Hepatocyte (in vitro differentiated cells): ENCODE data around the gene HOXB6. TPM values are rescaled to one million over a fixed set of nuclear protein-coding genes. Genes with fewer than 3 reads are reported as not detected.
A peak's percentile ranks its signal among the peaks of the same experiment; 100 is the strongest.

Experiments
- DNase-seq: peaks from one replicate; pipeline ENCODE4 v3.0.0-alpha.2; 2016; ENCODE audit warnings: low spot score
- H2AFZ ChIP-seq: fragments of 200-600 bp; sonication (generic); 2 replicates; pipeline ENCODE4 v1.6.0; 2016; ENCODE audit warnings: antibody characterized with exemption, mild to moderate bottlenecking
- H3K27ac ChIP-seq: fragments of 200-600 bp; sonication (generic); 2 replicates; pipeline ENCODE4 v1.5.1; 2016; ENCODE audit warnings: mild to moderate bottlenecking
- H3K27me3 ChIP-seq: fragments of 200-600 bp; sonication (generic); 2 replicates; pipeline ENCODE4 v1.6.1; 2016
- H3K36me3 ChIP-seq: fragments of 200-600 bp; sonication (generic); replicated peaks from 2 replicates; pipeline ENCODE4 v1.5.1; 2016; ENCODE audit warnings: low read depth; ENCODE audit not compliant: insufficient read depth
- H3K4me1 ChIP-seq: fragments of 200-600 bp; sonication (generic); 2 replicates; pipeline ENCODE4 v1.5.1; 2016; ENCODE audit warnings: mild to moderate bottlenecking, moderate library complexity; ENCODE audit not compliant: insufficient read depth
- H3K4me2 ChIP-seq: fragments of 200-600 bp; sonication (generic); 2 replicates; pipeline ENCODE4 v1.6.0; 2016
- H3K4me3 ChIP-seq: fragments of 200-600 bp; sonication (generic); 2 replicates; pipeline ENCODE4 v1.5.1; 2016; ENCODE audit warnings: mild to moderate bottlenecking
- H3K79me2 ChIP-seq: fragments of 200-600 bp; sonication (generic); 2 replicates; pipeline ENCODE4 v1.6.0; 2017; ENCODE audit warnings: mild to moderate bottlenecking
- H3K9me2 ChIP-seq: fragments of 200-600 bp; sonication (generic); replicated peaks from 2 replicates; pipeline ENCODE4 v1.6.0; 2017; ENCODE audit warnings: mild to moderate bottlenecking; ENCODE audit not compliant: insufficient read depth
- H3K9me3 ChIP-seq: fragments of 200-600 bp; sonication (generic); 2 replicates; pipeline ENCODE4 v1.5.1; 2016; ENCODE audit warnings: low read depth, mild to moderate bottlenecking
- H4K20me1 ChIP-seq: fragments of 200-600 bp; sonication (generic); 2 replicates; pipeline ENCODE4 v1.6.0; 2016; ENCODE audit warnings: mild to moderate bottlenecking; ENCODE audit not compliant: insufficient read depth, poor library complexity, severe bottlenecking
- EZH2 ChIP-seq: fragments of 200-600 bp; sonication (generic); IDR thresholded peaks from 2 replicates; pipeline ENCODE4 v1.6.1; 2016; ENCODE audit warnings: antibody characterized with exemption, mild to moderate bottlenecking, borderline replicate concordance
- EZH2phosphoT487 ChIP-seq: fragments of 200-600 bp; sonication (generic); IDR thresholded peaks from one replicate; pipeline ENCODE4 v1.6.1; 2018; ENCODE audit warnings: antibody characterized with exemption, mild to moderate bottlenecking, low read depth, moderate library complexity; ENCODE audit not compliant: unreplicated experiment, severe bottlenecking
- WGBS: methylation state at CpG from one replicate; pipeline ENCODE4 v1.1.6; 2016; ENCODE audit warnings: low lambda C conversion rate; ENCODE audit errors: missing lambda C conversion rate; 5-methylcytosine and 5-hydroxymethylcytosine counted together
- polyA plus RNA-seq: library from polyadenylated mRNA; unstranded; fragments of >200 nt; fragmentation: Nextera tagmentation; extraction: Ambion mirVana; gene quantifications from 2 replicates; pipeline ENCODE4 v1.2.1, GENCODE V29; 2016
- total RNA-seq: library from RNA; depleted of rRNA; stranded (reverse); fragments of >200 nt; gene quantifications from 2 replicates; pipeline ENCODE4 v1.2.3, GENCODE V29; 2014
- TF ChIP-seq, protein P1 (sequence below): fragments of 200-600 bp; sonication (generic); IDR thresholded peaks from 2 replicates; pipeline ENCODE4 v1.5.1; 2016; ENCODE audit warnings: antibody characterized with exemption, mild to moderate bottlenecking; ENCODE audit not compliant: poor library complexity

HOXB6 gene
- total and polyA plus RNA-seq, 2 experiments from 2014 or later: 4.8 to 7.7 TPM

DNA sequence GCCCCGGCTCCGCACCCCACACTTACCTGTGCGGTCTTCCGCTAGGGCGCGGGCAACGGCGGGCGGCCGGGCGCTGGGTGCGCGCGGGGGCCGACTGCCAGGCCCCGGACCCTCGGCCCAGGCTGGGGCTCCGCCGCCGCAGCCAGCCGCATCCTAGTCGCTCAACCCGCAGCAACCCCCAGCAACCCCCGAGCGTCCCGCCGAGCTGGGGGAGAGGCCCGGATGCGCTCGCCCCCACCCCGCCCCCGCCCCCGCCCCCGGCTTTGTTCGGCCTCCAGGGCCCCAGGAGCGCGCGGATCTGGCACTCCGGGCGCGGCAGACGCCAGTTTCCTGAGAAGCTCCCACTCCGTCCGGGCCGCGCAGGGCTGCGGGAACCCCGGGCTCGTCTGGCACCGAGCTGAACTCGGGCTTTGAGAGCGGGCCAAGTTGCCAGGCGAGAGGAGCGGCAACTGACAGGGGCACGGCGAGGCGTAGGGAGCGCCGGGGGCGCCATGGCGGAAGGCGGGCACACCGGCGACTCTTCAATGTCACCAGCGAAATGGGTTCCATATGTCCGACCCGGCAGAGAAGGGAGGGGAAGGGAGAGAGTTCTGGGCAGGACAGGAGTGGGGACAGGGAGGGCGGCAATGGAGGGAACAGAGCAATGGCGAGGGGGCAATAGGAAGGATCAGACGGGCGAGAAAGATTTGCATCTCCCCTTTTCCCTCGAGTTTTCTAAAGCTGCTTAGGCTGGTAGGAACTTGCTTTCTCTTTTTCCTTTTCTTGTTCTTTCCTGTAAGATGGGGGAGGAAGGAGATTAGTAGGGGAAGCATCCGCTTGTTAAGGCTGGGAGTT is 40.4 kb downstream of the HOXB6 start:
- Histone ChIP-seq H3K9me2 (no peaks in the 10 kb centered on the region), H4K20me1 (no peaks in the 10 kb centered on the region), H3K9me3 (no peaks in the 10 kb centered on the region), H3K27ac (peak overlapping the region; percentile 37), H3K36me3 (no peaks in the 10 kb centered on the region), H3K4me1 (peaks cover 24% of the 10 kb centered on the region), H3K79me2 (peaks cover 33% of the 10 kb centered on the region), H2AFZ (no peak overlapping the region), H3K4me3 (peak overlapping the region; percentile 7), H3K27me3 (peaks cover 93% of the 10 kb centered on the region), H3K4me2 (peak overlapping the region; percentile 82)
- DNase-seq: no peak
- 12% methylated on average over 49 of the region's 73 CpGs for WGBS
- TF ChIP-seq EZH2 (peak; percentile 72), EZH2phosphoT487 (no peak)
- TF ChIP-seq, protein P1, sequence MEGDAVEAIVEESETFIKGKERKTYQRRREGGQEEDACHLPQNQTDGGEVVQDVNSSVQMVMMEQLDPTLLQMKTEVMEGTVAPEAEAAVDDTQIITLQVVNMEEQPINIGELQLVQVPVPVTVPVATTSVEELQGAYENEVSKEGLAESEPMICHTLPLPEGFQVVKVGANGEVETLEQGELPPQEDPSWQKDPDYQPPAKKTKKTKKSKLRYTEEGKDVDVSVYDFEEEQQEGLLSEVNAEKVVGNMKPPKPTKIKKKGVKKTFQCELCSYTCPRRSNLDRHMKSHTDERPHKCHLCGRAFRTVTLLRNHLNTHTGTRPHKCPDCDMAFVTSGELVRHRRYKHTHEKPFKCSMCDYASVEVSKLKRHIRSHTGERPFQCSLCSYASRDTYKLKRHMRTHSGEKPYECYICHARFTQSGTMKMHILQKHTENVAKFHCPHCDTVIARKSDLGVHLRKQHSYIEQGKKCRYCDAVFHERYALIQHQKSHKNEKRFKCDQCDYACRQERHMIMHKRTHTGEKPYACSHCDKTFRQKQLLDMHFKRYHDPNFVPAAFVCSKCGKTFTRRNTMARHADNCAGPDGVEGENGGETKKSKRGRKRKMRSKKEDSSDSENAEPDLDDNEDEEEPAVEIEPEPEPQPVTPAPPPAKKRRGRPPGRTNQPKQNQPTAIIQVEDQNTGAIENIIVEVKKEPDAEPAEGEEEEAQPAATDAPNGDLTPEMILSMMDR: no peak

DNA sequence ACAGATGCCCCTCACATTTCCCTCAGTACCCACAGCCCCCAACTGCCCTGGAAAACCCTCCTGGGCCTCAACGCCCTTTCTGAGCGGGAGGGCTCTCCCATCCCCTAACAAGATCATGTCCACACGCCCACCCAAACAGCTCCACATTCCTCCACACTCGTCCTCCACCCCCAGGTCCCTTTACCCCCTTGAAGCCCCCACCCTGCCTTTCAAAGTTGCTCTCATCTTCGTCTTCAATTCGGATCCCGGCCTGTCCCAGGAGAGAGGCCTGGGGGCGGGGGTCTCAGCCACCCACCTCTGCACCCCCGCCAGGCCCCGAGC is 41.0 kb downstream of the HOXB6 start:
- H3K36me3 ChIP-seq: no peaks in the 10 kb centered on the region
- peak overlapping the region; percentile 82 for H3K4me2 ChIP-seq
- H3K9me3 ChIP-seq: no peaks in the 10 kb centered on the region
- peak overlapping the region; percentile 7 for H3K4me3 ChIP-seq
- peaks cover 92% of the 10 kb centered on the region for H3K27me3 ChIP-seq
- no peak overlapping the region for H2AFZ ChIP-seq
- no peaks in the 10 kb centered on the region for H4K20me1 ChIP-seq
- H3K4me1 ChIP-seq: peaks cover 27% of the 10 kb centered on the region
- WGBS: 7% methylated on average over 7 of the region's 10 CpGs
- TF ChIP-seq EZH2 (no peak), EZH2phosphoT487 (peak; percentile 5)
- H3K9me2 ChIP-seq: no peaks in the 10 kb centered on the region
- H3K27ac ChIP-seq: peak overlapping the region; percentile 34
- DNase-seq: no peak
- peaks cover 33% of the 10 kb centered on the region for H3K79me2 ChIP-seq

DNA sequence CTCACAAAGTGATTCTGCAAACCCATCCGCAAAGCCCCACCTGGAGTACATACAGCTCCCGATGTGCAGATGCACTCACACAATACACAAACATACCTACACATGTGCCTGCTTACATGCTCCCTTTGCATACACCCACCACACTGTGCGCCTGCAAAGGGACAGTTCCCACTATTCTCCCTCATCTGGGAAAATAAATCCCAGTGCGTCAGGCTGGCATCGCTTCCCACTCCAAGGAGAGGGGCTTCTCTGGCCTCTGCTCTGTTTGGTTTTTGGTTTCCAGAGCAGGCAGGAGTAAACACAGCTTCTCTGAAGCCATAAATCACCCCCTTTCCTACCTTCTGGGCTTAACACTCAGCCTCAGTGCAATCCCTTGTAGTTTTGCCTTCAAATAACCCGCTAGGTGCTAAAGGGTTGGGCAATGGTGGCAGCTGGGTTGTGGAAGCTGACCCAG is 41.4 kb downstream of the HOXB6 start:
- Histone ChIP-seq H4K20me1 (no peaks in the 10 kb centered on the region), H3K4me1 (peaks cover 27% of the 10 kb centered on the region), H2AFZ (no peak overlapping the region), H3K27ac (peak overlapping the region; percentile 34), H3K9me2 (no peaks in the 10 kb centered on the region), H3K79me2 (peaks cover 35% of the 10 kb centered on the region), H3K36me3 (no peaks in the 10 kb centered on the region), H3K9me3 (no peaks in the 10 kb centered on the region), H3K4me3 (no peak overlapping the region), H3K4me2 (peak overlapping the region; percentile 82), H3K27me3 (peaks cover 92% of the 10 kb centered on the region)
- no peak for DNase-seq
- 40% methylated on average over 6 of the region's 6 CpGs for WGBS
- TF ChIP-seq EZH2phosphoT487: no peak
- no peak for TF ChIP-seq EZH2
- TF ChIP-seq, protein P1: no peak

DNA sequence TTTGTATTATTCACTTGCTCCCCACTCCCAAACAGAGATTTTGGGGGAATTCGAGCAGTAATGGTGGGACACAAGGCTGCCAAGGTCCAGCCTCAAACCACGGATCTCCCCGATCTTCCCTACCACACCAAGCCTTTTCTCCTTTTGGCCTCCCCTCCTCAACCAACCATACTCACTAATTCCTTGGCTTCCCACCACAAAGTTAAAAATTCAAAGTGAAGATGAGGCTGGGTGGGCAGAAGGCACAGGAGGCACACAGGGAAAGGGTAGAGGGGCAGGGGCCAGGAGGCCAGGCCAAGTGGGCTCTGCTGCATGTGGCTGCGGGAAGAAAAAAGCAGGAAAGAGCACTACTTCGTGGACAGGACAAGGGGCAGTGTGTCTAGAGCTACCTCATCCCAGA is 41.9 kb downstream of the HOXB6 start:
- Histone ChIP-seq H3K4me1 (peaks cover 28% of the 10 kb centered on the region), H3K27ac (no peak overlapping the region), H3K9me3 (no peaks in the 10 kb centered on the region), H3K79me2 (peaks cover 38% of the 10 kb centered on the region), H3K9me2 (no peaks in the 10 kb centered on the region), H3K4me3 (no peak overlapping the region), H3K27me3 (peaks cover 92% of the 10 kb centered on the region), H3K36me3 (no peaks in the 10 kb centered on the region), H4K20me1 (no peaks in the 10 kb centered on the region), H3K4me2 (peak overlapping the region; percentile 82), H2AFZ (no peak overlapping the region)
- TF ChIP-seq EZH2 (no peak), EZH2phosphoT487 (no peak)
- TF ChIP-seq, protein P1: no peak
- 55% methylated on average over 5 of the region's 5 CpGs for WGBS
- no peak for DNase-seq
